ENCODE results near the gene MGAT5B.

Gene MGAT5B

DNA sequence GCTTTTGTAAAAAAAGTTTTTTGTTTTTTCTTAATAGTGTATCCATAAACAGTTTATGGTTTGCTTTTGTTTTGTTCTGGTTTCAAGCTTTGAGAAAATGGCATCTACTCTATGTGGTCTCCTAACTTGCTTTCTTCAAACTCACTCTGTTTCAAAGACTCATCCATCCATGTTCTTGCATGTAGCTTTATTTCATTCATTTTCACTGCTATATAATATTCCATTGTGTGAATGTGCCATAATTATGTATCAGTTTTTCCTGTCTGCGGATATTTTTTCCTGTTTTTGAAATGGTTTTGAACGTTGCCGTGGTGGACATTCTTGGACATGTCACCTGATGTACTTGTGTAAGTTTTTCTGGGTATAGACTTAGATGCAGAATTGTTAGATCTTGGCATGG lies 39.1 kb downstream of the MGAT5B start:
- DNase-seq, result no peak

DNA sequence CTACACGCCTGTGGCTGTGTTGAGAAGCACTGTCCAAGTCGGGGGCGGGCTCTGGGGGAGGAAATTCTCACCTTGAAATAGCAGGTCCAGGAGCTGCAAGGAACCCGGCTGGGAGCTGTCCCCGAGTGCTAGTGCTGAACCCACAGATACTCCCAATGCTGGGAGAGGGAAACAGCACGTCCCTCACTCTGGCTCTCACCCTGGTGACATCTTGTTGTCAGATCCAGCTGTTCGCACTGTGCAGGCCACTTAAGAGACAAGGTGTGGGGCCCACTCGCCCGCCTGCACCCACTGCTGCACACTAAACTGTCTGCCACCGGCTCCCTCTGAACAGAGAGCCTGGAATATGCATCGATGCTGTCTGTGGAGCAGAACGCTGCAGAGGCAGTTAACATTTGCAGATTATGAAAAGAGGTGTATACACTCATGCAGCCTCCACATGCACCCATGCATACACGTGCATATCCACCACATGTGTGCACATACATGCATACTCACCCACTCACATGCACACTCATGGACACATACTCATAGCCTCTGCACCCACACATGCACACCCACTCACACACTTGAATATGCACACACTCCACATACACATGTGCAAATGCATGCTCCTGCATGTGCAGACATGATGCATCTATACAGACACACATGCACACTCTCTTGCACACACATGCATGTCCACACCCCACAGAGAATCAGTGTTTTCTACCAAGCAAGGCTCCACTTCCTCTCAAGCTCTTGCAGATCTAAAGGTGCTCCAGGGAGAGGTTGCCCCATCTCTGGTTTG lies 42.0 kb downstream of the MGAT5B start:
- no peak for DNase-seq

DNA sequence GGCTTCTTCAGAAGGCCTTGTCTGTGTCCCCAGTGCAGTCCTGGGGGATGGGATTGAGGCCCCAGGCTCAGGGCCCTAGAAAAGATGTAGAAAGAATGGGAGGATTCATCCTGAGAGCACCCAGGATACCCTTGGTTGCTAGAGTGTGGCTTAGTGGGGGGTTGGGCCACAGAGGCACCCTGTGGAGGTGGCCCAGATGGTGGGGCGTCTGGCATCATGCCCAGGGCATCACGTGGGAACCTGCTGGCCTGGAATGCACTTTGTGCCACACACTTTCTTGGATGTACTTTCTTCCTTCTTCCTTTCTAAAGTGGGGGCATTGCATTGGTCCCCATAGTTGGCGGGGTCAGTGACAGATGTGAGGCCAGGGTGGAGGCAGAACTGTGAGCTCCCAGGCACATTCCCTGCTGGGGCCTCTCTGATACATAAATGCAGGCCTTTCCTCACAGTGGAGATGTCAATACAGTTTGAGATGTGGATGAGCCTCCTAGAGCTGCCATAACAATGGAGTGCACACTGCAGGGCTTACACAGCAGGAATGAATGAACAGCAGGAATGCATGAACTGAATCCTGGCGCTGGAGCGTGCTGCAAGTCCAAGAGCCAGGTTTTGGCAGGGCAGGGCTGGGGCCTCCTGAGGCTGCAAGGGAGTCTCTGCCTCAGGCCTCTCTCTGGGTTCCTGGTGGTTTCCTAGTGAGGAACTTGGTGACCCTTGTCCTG lies 43.3 kb downstream of the MGAT5B start:
- no peak for DNase-seq

DNA sequence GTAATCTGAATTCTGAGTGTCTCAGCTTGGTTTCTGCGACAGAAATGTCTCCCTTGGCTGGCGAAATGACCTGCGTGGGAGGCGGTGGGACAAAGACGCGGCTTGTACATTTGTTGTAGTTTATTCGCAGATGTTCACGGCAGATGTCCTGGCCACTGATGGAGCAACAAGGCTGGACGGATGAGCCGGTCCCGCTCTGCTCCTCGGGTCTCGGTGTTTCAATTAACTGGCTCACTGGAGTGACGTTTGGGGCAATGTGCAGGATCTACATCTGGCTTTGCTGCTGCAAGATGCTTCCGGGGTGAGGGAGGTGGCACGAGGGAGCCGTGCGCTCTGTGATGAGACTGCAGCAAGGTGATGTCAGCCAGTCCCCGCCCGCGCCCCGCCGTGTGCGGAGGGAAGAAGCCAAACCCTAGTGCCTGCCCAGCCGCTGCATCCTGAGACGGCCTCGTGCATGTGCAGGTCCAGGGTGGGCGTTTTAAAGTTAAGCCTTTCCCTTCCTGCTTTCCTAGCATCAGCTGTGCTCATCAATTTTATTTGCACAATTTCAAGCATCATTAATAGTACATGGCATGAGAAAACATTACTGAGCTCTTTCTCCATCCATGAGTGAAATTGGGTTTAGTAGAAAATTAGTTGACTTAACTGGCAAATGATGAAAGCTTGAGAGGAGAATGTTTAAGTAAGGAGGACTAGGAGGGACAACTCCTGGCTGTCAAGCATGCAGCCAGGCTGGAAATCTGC lies 44.4 kb downstream of the MGAT5B start:
- no peak for DNase-seq

DNA sequence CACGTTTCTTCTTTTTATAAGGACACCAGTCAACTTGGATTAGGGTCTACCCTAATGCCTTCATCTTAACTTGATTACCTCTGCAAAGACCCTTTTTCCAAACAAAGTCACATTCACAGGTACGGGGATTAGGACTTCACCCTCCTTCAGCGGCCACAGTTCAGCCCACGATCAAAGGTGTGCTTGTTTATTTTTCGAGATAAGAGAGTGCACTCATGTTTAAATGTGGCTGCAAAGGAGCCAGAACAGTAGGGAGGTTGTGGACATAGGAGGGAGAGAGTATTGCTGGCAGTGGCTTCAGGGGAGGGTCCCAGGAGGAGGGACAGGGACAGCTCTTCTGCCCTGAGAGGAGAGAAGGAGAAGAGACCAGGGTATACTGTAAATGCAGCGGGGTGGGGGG lies 46.7 kb downstream of the MGAT5B start:
- DNase-seq, result no peak

DNA sequence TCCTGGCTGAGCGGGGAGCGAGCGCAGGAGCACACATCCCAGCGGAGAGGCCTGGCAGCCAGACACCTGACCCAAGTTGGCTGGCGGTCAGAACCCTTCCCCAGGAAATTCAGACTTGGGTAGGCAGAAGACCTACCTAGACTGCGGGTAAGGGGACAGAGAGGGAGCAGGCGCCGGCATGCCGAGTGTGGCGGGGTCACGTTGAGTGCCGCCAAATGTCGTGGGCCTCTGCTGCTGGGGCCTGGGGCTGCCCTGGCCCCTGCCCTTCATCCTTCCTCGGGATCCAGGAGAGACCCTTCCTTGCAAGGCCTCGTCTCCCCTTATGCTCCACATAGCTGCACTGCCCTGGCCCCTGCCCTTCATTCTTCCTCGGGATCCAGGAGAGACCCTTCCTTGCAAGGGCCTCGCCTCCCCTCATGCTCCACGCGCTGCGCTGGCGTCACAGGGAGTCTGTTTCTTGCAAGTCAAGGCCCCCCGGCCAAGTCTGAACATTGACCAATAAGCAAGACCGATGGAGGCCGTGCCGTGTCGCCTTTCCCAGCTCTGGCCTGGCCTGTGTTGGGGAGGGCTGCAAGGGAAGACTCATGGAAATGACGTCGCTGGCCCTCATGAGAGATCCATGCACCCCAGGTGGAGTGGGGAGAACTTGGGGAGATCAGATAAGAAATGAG lies 47.8 kb downstream of the MGAT5B start:
- DNase-seq, result no peak

DNA sequence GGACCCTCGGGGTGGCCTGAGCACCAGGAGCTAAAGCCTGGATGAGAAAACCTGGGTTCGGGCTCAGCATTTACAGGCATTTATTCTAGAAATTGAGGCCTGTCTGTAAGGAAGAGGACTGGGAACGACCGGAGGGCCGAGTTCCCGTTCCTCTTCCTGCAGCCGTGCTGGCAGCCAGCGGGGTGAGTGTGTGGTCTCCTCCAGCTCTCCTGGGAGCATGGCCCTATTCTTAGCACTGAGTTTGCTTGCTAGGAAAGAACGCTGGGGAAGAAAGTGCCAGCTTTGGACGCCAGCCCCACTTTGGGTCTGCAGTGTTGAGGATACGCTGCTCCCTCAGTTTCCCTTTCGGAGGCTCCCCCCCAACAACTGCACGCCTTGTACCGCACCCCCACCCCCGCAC lies 49.6 kb downstream of the MGAT5B start:
- DNase-seq, result no peak

DNA sequence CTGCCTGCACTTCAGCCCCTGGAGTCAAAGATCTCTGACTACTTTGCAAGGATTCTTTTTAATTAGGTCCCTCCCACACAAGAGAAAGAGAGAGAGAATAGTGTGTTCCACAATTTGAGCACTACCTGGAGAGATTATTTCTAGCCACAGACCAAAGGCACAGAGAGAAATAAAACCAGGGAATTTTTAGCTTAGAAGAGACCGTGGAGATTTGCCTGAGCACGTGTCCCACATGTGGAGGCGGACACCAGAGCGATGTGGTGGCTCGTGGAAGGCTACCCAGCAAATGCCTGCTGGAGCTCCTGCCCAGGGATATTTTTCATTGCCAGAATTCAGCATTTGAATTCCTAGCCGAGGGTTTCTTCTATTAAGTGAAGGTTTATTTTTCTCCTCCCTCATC lies 50.6 kb downstream of the MGAT5B start:
- no peak for DNase-seq

DNA sequence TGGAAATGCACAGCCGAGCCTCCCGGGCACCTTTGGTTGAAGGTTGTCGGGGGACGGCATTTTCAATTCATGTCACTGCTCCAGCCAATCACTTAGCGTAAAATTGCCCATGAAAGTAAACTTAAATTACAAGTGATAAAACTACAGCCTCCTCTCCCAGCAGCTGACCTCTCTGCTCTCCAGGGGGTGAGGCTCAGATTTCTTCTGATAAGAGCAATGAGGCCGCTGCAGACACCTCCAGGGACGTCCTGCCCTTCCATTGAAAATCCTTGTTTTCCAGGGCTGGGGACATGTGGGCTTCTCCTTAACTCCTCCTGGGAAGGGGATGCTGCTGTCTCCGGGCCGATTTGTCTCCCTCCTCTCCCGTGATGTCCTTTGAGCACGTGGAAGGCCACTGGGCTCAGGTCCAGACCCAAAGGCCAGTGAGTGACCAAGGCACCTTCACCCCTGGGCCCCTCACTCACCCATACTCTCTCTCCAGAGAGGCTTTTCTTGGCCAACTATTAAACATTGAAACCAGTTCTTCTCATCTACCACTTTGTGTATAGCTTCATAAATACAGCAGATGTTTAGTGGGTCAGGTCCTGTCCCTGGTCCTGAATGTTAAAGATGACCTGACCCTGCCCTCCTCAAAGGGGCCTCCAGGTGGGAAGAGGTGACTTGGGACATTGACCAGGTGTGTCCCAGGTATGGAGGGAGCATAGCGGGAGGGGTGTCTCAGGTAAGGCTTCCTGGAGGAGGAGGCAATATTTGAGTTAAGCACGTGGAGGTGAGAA lies 52.3 kb downstream of the MGAT5B start:
- DNase-seq, result no peak

DNA sequence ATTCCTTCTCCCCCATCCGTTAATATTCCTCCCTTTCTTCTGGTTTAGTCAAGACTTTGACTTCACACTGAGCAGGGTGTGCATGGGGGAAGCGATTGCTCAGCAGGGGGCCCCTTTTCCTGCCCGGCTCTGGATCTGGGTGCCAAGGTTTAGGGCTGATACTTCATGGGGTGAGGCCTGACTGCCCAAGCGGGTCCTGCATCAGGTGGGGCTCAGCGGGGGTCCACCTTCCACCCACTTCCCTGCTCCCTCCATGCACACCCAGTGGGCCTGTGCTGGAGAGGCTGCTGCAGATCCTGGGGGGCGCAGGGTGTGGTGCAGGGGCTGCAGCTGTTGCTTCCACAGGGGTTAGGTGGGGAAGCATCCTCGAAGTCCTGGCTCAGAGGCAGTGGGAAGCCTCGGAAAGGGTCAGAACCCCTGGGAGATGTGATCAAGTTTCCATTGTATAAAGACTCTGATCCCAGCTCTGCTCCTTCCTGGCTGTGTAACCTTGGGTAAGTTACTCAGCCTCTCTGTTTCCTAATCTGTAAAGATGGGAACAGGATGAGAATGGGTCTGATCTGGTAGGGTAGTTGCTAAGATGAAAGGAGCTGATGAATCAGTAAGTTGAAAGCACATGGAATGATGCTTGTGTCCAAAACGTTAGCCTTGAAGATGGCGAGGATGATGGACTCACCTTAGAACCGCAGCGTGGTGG lies 53.3 kb downstream of the MGAT5B start:
- no peak for DNase-seq

DNA sequence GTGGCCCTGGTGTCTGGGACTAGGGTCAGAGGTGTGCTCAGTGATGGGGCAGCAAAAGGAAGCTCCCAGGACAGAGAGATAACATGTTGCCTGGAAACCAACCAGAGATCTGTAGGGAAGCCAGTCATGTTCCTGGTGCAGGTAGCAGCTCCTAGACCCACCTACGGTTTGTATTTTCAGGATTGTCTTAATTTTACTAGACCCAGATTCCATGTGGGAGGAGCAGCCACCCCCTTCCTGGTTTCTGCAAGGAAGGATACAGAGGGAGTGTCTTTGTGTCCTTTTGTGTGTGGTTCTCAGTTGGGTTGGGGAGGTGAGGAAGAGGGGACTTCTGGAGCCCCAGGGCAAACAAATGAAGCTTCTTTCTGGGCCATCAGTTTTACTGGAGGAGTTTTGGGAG lies 53.9 kb downstream of the MGAT5B start:
- DNase-seq, result no peak

DNA sequence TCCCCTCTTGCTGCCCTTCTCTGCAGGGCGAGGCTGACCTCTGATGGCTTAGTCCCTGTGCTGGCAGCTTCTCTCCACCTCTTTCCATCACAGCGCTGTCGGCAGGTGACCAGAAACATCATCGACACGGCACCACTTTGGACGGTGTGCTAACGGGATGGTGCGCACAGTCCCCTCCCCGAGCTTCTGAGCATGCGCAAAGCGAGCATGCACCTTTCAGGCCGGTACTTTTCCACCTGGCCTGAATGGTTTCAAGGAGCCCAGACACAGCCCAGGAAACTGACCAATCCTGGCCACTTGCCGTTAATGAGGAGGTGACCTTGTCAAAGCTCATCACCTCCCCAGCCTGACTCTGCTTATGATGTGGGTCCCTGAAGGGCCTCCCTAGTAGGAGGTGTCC lies 54.8 kb downstream of the MGAT5B start:
- DNase-seq, result no peak

DNA sequence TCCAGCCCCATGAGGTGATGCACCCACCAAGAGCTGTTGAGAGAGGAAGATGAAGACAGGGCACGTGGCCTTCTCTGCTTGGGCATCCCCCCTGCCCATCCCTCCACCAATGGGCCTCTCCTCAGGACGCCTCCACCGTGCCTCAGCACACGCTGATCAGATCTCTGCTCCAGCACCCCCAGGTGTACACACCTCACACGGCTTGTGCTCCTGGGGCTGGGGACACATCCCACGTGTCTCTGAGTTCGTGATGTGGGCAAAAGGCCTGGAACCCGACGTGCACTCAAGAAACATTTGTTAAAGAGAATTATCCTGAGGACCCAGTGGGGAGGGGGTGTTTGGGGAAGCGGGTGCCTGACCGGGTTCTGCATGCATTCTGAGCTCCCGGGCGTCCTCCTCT lies 55.3 kb downstream of the MGAT5B start:
- no peak for DNase-seq

DNA sequence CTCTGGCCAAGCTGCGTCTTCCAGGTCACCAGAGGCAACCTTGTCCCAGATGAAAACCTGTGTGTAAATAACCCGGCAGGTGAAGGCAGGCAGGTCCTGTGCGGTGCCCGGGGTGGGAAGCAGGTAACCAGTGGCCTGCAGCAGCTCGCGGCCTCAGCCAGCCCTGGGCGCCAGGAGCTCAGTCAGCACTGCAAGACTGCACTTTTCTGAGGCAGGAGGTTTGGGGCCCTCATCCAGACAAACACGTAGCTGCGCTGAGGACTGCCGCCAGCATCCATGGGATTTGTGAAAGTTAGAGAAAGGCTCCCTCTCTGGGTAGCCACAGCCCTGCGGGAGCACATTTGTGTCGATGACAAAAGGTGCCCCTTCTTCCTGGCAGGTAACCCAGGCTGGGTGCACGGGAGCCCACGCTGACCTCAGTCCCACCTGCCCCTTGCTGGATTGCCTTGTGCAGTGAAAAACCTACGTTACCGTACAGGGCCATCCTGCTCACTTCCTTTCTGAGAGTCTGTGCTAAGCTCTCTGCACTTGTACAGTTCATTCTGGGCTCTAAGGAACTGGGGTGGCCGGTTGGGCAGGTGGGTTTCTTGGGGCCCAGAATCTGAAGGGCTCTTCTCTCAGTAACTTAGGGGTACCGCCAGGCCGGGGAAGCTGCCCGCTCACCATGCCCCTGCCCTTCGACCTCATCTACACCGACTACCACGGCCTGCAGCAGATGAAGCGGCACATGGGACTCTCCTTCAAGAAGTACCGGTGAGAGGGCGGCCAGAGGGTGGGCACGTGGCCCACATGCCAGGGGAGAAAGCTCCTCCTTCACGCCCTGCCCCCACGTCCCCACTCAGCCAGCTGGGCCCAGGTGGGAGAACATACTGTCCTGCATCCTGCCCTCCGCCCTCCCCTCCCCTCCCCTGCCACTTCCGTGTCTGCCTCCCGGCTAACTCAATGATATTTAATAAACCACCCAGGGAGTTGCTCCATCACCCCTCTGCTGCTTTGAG lies 56.4 kb downstream of the MGAT5B start:
- no peak for DNase-seq

DNA sequence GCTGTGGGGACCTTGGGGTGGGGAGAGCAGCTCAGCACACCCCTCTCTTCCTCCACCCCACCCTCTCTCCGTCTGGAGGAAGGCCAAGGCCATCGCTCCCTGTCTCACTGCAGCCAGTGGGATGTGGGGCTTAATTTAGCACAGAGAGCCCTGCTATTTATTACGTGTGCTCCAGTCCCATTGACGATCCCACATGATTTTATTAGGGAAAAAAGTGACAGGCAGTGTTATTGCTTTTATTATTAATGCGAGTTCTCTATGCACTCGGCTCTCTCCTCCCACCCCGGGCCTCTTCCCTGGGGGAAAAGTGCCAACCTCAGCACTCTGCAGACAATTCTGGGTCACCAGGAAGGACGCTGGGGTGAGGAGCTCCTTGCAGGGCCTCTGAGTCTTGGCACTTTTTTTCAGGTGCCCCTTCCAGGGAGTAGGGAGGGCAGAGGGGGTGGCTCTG lies 57.3 kb downstream of the MGAT5B start:
- DNase-seq, result no peak

DNA sequence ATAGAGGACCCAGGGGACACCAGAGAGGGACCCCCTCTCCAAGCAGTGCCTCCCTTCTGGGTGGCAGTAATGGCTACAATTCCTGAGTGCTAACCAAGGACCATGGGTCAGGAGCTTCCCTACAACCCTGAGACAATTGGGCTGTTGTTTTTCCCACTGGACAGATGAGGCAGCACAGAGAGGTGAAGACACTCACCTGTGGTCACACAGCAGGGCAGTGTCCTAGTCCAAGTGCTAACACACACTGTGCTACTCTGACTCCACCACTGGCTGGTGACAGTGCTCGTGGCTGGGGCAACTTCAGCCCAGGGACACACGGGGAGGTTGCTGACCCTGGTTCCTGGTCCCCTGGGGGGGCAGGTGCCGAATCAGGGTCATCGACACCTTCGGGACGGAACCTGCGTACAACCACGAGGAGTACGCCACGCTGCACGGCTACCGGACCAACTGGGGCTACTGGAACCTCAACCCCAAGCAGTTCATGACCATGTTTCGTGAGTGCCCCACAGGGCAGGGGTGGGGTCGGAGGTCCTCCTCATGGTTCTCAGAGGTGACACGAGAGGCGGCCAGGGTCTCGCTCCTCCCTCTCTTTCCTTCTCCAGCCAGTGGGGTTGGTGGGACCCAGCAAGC lies 58.1 kb downstream of the MGAT5B start:
- DNase-seq, result no peak

DNA sequence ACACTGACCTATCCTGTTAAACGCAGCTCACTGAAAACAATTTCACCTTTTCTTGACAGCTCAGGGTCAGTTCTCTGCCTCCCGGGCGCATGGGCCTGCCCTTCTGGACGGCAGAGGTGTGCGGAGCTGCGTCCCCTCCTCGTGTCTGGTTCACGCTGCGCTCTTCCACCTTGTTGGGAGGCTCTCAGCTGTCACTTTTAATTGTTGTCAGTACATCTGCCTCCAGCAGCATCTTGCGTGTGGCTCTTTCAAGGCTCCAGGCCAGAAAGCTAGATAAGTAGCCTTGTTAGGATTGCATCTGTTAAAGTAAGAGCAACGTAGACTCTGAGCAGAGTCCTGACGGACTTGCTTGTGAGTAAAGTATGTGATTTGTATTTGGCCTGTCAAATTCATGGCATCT lies 59.4 kb downstream of the MGAT5B start:
- no peak for DNase-seq

DNA sequence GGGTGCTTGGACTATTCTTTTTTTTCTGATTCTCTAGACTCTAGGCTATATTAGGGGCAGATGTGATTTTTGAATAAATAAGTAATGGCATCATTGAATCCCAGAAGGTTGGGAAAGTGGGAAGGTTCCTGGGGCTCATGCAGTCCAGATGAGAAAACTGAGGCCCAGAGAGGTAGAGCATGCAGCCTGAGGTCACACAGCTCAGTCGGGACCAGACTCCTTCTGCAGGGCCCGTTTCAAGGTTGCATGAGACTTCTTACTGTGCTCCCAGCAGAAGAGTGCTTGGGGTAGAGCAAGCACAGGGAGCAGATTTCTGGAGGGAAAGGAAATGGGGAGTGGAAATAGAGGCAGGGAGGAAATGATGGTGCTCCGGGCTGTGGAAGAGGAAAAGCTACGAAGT lies 59.8 kb downstream of the MGAT5B start:
- DNase-seq, result no peak

DNA sequence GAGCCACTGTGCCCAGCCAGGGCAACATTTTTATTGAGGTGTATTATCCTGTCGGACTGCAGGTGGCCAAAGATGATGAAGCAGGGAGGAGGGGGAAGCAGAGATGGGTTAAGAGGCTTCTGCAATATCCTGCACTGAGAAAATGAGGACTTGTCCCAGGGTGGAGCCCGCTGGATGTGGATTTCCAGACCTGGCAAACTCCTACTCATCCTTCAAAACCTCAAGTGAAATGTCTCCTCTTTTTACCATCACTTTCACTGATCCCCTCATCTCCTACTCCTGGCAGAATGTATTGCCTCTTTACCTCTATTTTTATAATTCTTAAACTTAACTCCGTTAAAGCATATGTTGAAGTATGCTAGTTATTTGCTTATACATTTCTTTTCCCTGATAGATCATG lies 60.9 kb downstream of the MGAT5B start:
- no peak for DNase-seq

DNA sequence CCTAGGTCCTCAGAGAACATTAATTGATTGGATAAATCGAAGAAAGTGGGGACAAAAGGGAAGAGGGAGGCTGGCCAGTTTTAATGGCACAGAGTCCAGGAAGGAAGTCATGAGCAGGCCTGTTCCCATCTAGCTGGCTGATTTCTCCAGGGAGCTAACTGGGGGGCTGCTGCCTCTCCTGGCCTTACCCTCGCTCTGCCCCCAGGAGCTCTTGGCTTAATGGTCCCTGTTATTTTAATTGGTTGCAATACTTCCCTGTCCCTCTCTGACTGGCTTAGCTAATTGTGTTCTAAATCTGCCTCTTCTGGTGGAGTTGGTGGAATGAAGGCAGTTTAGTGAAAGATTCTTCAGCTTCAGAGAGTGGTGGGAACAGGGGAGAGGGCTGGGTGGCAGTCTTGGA lies 61.4 kb downstream of the MGAT5B start:
- no peak for DNase-seq
